GM23248 (cell line): ENCODE measurements around the gene PKNOX2. TPM values are rescaled to one million over a fixed set of nuclear protein-coding genes. Genes with fewer than 3 reads are reported as not detected.

Source experiments
- DNase-seq: peaks from one replicate; pipeline ENCODE4 v3.0.0-alpha.2; 2015
- H2AFZ ChIP-seq: fragments of 200-600 bp; sonication (generic); 2 replicates; pipeline ENCODE4 v1.6.1; 2016; ENCODE audit warnings: antibody characterized with exemption
- H3F3A ChIP-seq: fragments of 200-600 bp; sonication (generic); 2 replicates; pipeline ENCODE4 v1.6.1; 2016; ENCODE audit warnings: mild to moderate bottlenecking, antibody characterized with exemption, mixed run types; ENCODE audit not compliant: insufficient read depth
- H3K27ac ChIP-seq: fragments of 200-600 bp; sonication (generic); 2 replicates; pipeline ENCODE4 v1.5.1; 2016; ENCODE audit warnings: mild to moderate bottlenecking
- H3K27me3 ChIP-seq: fragments of 200-600 bp; sonication (generic); replicated peaks from 2 replicates; pipeline ENCODE4 v1.6.1; 2016; ENCODE audit warnings: mild to moderate bottlenecking; ENCODE audit not compliant: insufficient read depth
- H3K36me3 ChIP-seq: fragments of 200-600 bp; sonication (generic); 2 replicates; pipeline ENCODE4 v1.6.1; 2016; ENCODE audit warnings: low read depth, mild to moderate bottlenecking
- H3K4me1 ChIP-seq: fragments of 200-600 bp; sonication (generic); 2 replicates; pipeline ENCODE4 v1.6.1; 2016; ENCODE audit warnings: mild to moderate bottlenecking; ENCODE audit not compliant: insufficient read depth
- H3K4me2 ChIP-seq: fragments of 200-600 bp; sonication (generic); one replicate; pipeline ENCODE4 v1.6.1; 2016; ENCODE audit warnings: mild to moderate bottlenecking; ENCODE audit not compliant: unreplicated experiment
- H3K4me3 ChIP-seq: fragments of 200-600 bp; sonication (generic); 2 replicates; pipeline ENCODE4 v1.5.1; 2016; ENCODE audit warnings: mild to moderate bottlenecking
- H3K79me2 ChIP-seq: fragments of 200-600 bp; sonication (generic); 2 replicates; pipeline ENCODE4 v1.6.1; 2016; ENCODE audit warnings: mild to moderate bottlenecking; ENCODE audit not compliant: insufficient read depth
- H3K9ac ChIP-seq: fragments of 200-600 bp; sonication (generic); 2 replicates; pipeline ENCODE4 v1.6.1; 2016; ENCODE audit warnings: mild to moderate bottlenecking
- H3K9me2 ChIP-seq: fragments of 200-600 bp; sonication (generic); 2 replicates; pipeline ENCODE4 v1.6.1; 2016; ENCODE audit warnings: mixed run types, mild to moderate bottlenecking, moderate library complexity; ENCODE audit not compliant: insufficient read depth
- H3K9me3 ChIP-seq: fragments of 200-600 bp; sonication (generic); one replicate; pipeline ENCODE4 v1.6.1; 2017; ENCODE audit warnings: low read depth
- H4K20me1 ChIP-seq: fragments of 200-600 bp; sonication (generic); 2 replicates; pipeline ENCODE4 v1.6.0; 2016; ENCODE audit not compliant: insufficient read depth
- EZH2 ChIP-seq: fragments of 200-600 bp; sonication (generic); IDR thresholded peaks from 2 replicates; pipeline ENCODE4 v1.6.1; 2018; ENCODE audit warnings: antibody characterized with exemption, mild to moderate bottlenecking; ENCODE audit not compliant: insufficient read depth, poor library complexity, severe bottlenecking
- EZH2phosphoT487 ChIP-seq: fragments of 200-600 bp; sonication (generic); IDR thresholded peaks from 2 replicates; pipeline ENCODE4 v1.6.1; 2018; ENCODE audit warnings: antibody characterized with exemption, moderate library complexity, mild to moderate bottlenecking, low read depth; ENCODE audit not compliant: insufficient read depth
- WGBS, 2 experiments: methylation state at CpG; one replicate each; pipeline ENCODE4 v1.1.6; 2015 to 2017; ENCODE audit warnings: low lambda C conversion rate in 2 of 2, low coverage in 1 of 2; ENCODE audit errors: missing lambda C conversion rate in 2 of 2; 5-methylcytosine and 5-hydroxymethylcytosine counted together
- in situ Hi-C: fragments of 300-500 bp; cut with MboI; formaldehyde crosslinking; loops from 2 replicates; pipeline ENCODE4 v1.15.0; 2020
- polyA plus RNA-seq: library from polyadenylated mRNA; unstranded; fragments of >200 nt; fragmentation: Nextera tagmentation; extraction: Ambion mirVana; gene quantifications from 2 replicates; pipeline ENCODE4 v1.2.1, GENCODE V29; 2016
- total RNA-seq: library from RNA; depleted of rRNA; stranded (reverse); fragments of >200 nt; shearing (Covaris generic); gene quantifications from 2 replicates; pipeline ENCODE4 v1.2.3, GENCODE V29; 2014

The PKNOX2 gene
- total and polyA plus RNA-seq, 2 experiments from 2014 or later, result 0.21 to 0.76 TPM

- H3K9me3 ChIP-seq, result no peaks in the 10 kb centered on the region
- in situ Hi-C loops, result no loop called here
- H3K4me1 ChIP-seq, result no peaks in the 10 kb centered on the region
- no peaks in the 10 kb centered on the region for H4K20me1 ChIP-seq
- no peaks in the 10 kb centered on the region for H3K9me2 ChIP-seq
- H3K27me3 ChIP-seq, result no peaks in the 10 kb centered on the region
- H3K4me2 ChIP-seq, result no peak overlapping the region
- no peak for DNase-seq
- no peak overlapping the region for H3K9ac ChIP-seq
- no peaks in the 10 kb centered on the region for H3F3A ChIP-seq
- no peak overlapping the region for H3K4me3 ChIP-seq
- TF ChIP-seq EZH2phosphoT487, result no peak
- no peak for TF ChIP-seq EZH2
- H3K36me3 ChIP-seq, result no peaks in the 10 kb centered on the region
- H2AFZ ChIP-seq, result no peak overlapping the region
- WGBS, 2 experiments, result 83 to 85% methylated on average over 7 of the region's 7 CpGs
- H3K27ac ChIP-seq, result no peak overlapping the region
- no peaks in the 10 kb centered on the region for H3K79me2 ChIP-seq
Observed at GRCh38 chr11:125253289-125253688, 88.7 kb downstream of the PKNOX2 start.

GRCh38 chr11:125253795-125254525 is 89.4 kb downstream of the PKNOX2 start:
- in situ Hi-C loops, result no loop called here

GRCh38 chr11:125256541-125257189 is 92.1 kb downstream of the PKNOX2 start:
- Histone ChIP-seq H3K9me2 (no peaks in the 10 kb centered on the region), H3K4me1 (0 out of 2 replicates have a peak, but pooled peaks cover 4% of the 10 kb centered on the region), H3K27ac (no peak overlapping the region), H2AFZ (peak overlapping the region; percentile 27; the same call in 1 of the 2 replicates), H4K20me1 (no peaks in the 10 kb centered on the region), H3K4me3 (no peak overlapping the region), H3K36me3 (no peaks in the 10 kb centered on the region), H3K79me2 (no peaks in the 10 kb centered on the region), H3K9me3 (no peaks in the 10 kb centered on the region), H3F3A (no peaks in the 10 kb centered on the region), H3K4me2 (no peak overlapping the region), H3K9ac (no peak overlapping the region), H3K27me3 (no peaks in the 10 kb centered on the region)
- in situ Hi-C loops, result no loop called here
- 53 to 55% methylated on average over 6 of the region's 6 CpGs for WGBS, 2 experiments
- no peak for TF ChIP-seq EZH2phosphoT487
- no peak for TF ChIP-seq EZH2
- DNase-seq, result no peak

More at GRCh38 chr11:125253795-125254525, 89.4 kb downstream of the PKNOX2 start:
- no peak overlapping the region for H2AFZ ChIP-seq
- no peaks in the 10 kb centered on the region for H3K27me3 ChIP-seq
- no peak overlapping the region for H3K27ac ChIP-seq
- no peak overlapping the region for H3K4me2 ChIP-seq
- H3K9me2 ChIP-seq, result no peaks in the 10 kb centered on the region
- TF ChIP-seq EZH2 (no peak), EZH2phosphoT487 (no peak)
- WGBS, 2 experiments, result 70 to 76% methylated on average over 14 of the region's 14 CpGs
- H3K36me3 ChIP-seq, result no peaks in the 10 kb centered on the region
- no peaks in the 10 kb centered on the region for H3F3A ChIP-seq
- H3K9ac ChIP-seq, result no peak overlapping the region
- DNase-seq, result no peak
- no peaks in the 10 kb centered on the region for H3K9me3 ChIP-seq
- H3K79me2 ChIP-seq, result no peaks in the 10 kb centered on the region
- no peak overlapping the region for H3K4me3 ChIP-seq
- H3K4me1 ChIP-seq, result 0 out of 2 replicates have a peak, but pooled peaks cover 3% of the 10 kb centered on the region
- H4K20me1 ChIP-seq, result no peaks in the 10 kb centered on the region

- DNase-seq, result peak; percentile 27
- no peak overlapping the region for H3K27ac ChIP-seq
- H3K27me3 ChIP-seq, result no peaks in the 10 kb centered on the region
- 0 out of 2 replicates have a peak, but pooled peaks cover 4% of the 10 kb centered on the region for H3K4me1 ChIP-seq
- H4K20me1 ChIP-seq, result no peaks in the 10 kb centered on the region
- in situ Hi-C loops, result no loop called here
- no peak overlapping the region for H3K9ac ChIP-seq
- TF ChIP-seq EZH2phosphoT487 (no peak), EZH2 (no peak)
- H3K36me3 ChIP-seq, result no peaks in the 10 kb centered on the region
- no peak overlapping the region for H3K4me3 ChIP-seq
- no peaks in the 10 kb centered on the region for H3K9me3 ChIP-seq
- H3K79me2 ChIP-seq, result no peaks in the 10 kb centered on the region
- H3K4me2 ChIP-seq, result no peak overlapping the region
- 0 out of 2 replicates have a peak overlapping the region, but pooled peaks have one; percentile 27 for H2AFZ ChIP-seq
- no peaks in the 10 kb centered on the region for H3F3A ChIP-seq
- H3K9me2 ChIP-seq, result no peaks in the 10 kb centered on the region
- 88 to 90% methylated on average over 7 of the region's 7 CpGs for WGBS, 2 experiments
Observed at GRCh38 chr11:125257190-125257579, 92.6 kb downstream of the PKNOX2 start.
